Stomach smooth muscle (tissue), 2 donors: ENCODE results near the gene TMEM273.

Experiments used
- H3K27ac ChIP-seq: one replicate; pipeline ENCODE4 v1.7.0; 2013; ENCODE audit warnings: mild to moderate bottlenecking, low read length, inconsistent platforms
- H3K27me3 ChIP-seq, 2 donors: one replicate each; pipeline ENCODE4 v1.7.0; 2013; ENCODE audit warnings: low read length in 2 of 2; ENCODE audit not compliant: insufficient read depth in 2 of 2, control insufficient read depth in 1 of 2
- H3K36me3 ChIP-seq, 2 donors: one replicate each; pipeline ENCODE4 v1.7.0; 2013; ENCODE audit warnings: low read length in 2 of 2; ENCODE audit not compliant: control insufficient read depth in 2 of 2, insufficient read depth in 2 of 2
- H3K4me1 ChIP-seq: one replicate; pipeline ENCODE4 v1.7.0; 2013; ENCODE audit warnings: low read length; ENCODE audit not compliant: control insufficient read depth, insufficient read depth
- H3K4me3 ChIP-seq, 2 donors: one replicate each; pipeline ENCODE4 v1.7.0; 2013; ENCODE audit warnings: low read length in 2 of 2
- H3K9ac ChIP-seq, 2 donors: one replicate each; pipeline ENCODE4 v1.7.0; 2013; ENCODE audit warnings: low read length in 2 of 2, mild to moderate bottlenecking in 1 of 2
- H3K9me3 ChIP-seq, 2 donors: one replicate each; pipeline ENCODE4 v1.7.0; 2013; ENCODE audit warnings: low read length in 2 of 2; ENCODE audit not compliant: control insufficient read depth in 2 of 2
- donor health status: healthy.
- donor health status: Pancreatic carcinoma.

The TMEM273 gene

DNA sequence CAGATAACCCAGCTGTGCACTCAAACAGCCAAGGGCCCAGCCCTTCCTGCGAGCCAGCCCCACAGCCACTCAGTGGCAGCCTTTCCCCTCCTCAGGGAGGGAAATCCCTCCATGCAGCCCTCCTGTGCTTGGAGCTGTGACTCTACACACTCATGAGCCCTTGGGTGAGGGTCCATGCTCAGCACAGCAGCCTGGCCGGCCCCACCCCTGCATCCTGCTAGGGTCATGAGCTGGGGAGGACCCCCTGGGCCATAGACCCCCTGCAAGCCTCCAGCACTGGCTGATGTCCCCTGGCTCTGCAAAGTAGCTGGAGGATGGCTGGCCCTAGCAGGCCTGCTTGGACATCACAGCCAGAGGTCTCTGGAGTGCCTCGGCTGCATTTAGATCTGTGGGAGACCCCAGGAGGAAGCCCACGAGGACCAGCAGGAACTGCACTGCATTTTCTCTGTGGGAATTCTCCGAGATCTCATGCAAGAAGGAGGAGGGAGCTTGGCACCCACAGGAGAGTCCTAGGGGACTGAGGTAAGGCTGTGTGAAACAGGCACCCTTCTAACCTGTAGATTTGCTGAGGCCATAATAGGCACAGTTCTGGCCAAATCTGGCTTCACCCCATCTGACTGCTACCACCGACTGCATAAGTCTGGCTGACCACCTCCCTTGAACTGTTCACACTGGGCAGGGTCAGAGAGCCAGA, 17.4 kb downstream of the TMEM273 start:
- Histone ChIP-seq H3K4me1 (no peaks in the 10 kb centered on the region), H3K4me3 (no peak overlapping the region), H3K27me3 (peaks cover 0 to 2% of the 10 kb centered on the region in 2 donors), H3K9ac (no peak overlapping the region), H3K27ac (no peak overlapping the region), H3K9me3 (no peaks in the 10 kb centered on the region), H3K36me3 (no peaks in the 10 kb centered on the region)

DNA sequence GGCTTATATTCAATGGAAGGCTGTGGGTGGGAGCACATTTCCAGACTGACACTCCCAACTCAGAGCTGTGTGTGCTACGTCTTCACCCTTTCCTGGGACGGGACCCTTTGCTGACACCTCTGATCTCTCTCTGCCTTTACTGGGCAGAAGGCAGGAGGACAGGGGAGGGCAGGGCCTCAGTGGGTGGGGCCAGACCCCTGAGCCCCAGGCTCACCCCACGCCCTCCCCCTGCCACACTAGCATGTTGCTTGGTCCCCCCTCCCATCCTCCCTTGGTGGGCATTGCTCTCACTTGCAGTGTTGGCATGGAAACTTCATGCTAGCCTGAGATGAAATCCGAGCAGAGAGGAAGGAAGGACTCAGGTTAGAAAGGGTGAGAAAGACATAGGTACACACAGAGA, 18.4 kb downstream of the TMEM273 start:
- no peak overlapping the region for H3K9ac ChIP-seq
- H3K27me3 ChIP-seq, result peaks cover 0 to 1% of the 10 kb centered on the region in 2 donors
- no peak overlapping the region for H3K4me3 ChIP-seq
- H3K9me3 ChIP-seq, result no peaks in the 10 kb centered on the region
- no peaks in the 10 kb centered on the region for H3K4me1 ChIP-seq
- H3K36me3 ChIP-seq, result no peaks in the 10 kb centered on the region
- no peak overlapping the region for H3K27ac ChIP-seq

DNA sequence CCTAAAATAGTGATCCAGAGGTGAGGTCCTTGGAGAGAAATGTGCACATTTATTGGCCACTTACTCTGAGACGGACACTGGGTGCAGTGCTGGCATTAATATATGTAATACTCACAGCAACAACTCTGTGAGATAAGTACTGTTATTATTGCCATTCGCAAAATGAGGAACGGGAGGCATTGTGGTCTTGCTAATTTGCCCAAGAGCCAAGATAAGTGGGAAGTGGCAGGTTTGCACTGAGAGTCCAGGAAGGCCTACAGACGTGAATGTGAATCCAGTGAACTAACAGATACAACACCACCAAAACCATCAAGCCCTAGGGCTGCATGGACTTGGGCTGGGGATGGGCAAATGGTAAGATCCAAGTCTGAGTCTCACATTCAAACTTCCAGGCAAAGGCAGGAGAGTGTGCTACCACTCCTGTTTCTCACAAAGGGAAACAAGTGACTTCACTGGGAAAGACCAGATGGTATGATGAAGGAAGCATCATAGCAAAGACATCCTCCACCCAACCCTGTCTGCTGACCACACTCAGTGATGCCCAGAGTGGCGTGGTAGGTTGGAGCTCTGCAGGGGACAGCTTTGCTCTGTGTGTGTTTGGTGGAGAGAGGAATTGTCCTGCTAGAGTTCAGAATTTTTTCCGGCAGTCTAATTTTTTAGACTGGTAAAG, 19.2 kb downstream of the TMEM273 start:
- Histone ChIP-seq H3K4me1 (no peaks in the 10 kb centered on the region), H3K9ac (no peak overlapping the region), H3K27me3 (no peaks in the 10 kb centered on the region), H3K27ac (no peak overlapping the region), H3K9me3 (no peaks in the 10 kb centered on the region), H3K4me3 (no peak overlapping the region), H3K36me3 (no peaks in the 10 kb centered on the region)

DNA sequence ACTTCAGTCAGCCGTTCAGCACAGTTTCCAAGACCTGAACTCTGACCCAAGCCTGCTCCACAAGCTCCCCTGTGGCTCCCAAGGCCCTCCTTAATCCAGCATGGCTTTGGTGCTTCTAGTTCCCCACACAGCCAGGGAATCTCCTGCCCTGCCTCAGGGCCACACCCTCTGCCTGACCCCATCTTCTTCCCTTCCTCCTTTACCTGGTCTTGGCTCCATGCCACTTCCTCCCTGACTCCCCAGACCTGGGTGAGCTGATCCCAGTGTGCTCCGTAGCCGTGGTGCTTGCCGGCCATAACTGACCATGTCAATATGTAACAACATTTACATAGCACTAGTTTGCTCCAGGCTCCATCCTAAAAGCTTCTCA, 20.0 kb downstream of the TMEM273 start:
- H3K9me3 ChIP-seq, result no peaks in the 10 kb centered on the region
- no peaks in the 10 kb centered on the region for H3K4me1 ChIP-seq

DNA sequence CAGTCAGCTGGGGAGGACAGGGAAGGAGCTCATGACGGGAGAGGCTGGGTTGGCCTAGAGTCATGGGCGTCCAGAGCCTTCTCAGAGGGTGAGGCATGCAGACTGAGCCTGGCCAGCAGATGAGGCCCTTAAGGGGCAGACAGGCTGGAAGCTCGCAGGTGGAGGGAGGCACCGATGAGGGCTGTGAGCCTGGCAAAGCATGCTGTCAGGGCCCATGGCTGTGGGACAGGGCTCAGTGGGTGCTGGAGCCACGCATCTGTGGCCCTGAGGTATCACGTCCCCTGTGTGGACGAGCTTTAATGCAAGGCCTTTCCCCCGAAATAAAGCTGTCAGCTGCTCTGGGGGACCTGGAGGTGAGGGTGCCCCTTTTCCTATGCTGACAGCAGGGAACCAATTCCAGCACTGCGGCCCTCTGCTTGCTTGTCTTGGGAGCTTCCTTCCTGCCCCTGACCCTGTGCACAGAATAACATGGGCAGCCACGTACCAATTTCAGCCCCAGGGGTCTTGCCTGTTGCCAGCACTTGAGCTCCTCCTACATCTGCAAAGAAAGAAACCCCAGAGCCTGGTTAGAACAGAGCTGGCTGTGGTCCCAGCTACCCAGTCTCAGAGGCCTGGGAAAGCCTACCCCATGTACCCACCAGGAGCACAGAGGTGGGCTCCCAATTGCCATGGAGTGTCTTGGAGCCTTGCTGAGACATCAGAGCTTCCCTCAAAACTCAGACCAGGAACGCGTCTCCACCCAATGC, 20.6 kb downstream of the TMEM273 start:
- no peaks in the 10 kb centered on the region for H3K9me3 ChIP-seq
- no peak overlapping the region for H3K27ac ChIP-seq
- H3K27me3 ChIP-seq, result no peaks in the 10 kb centered on the region
- no peaks in the 10 kb centered on the region for H3K36me3 ChIP-seq
- no peaks in the 10 kb centered on the region for H3K4me1 ChIP-seq
- H3K9ac ChIP-seq, result no peak overlapping the region
- H3K4me3 ChIP-seq, result no peak overlapping the region

More for the DNA sequence above, 20.0 kb downstream of the TMEM273 start:
- H3K27me3 ChIP-seq, result no peaks in the 10 kb centered on the region
- no peak overlapping the region for H3K27ac ChIP-seq
- no peak overlapping the region for H3K4me3 ChIP-seq
- H3K9ac ChIP-seq, result no peak overlapping the region
- no peaks in the 10 kb centered on the region for H3K36me3 ChIP-seq

DNA sequence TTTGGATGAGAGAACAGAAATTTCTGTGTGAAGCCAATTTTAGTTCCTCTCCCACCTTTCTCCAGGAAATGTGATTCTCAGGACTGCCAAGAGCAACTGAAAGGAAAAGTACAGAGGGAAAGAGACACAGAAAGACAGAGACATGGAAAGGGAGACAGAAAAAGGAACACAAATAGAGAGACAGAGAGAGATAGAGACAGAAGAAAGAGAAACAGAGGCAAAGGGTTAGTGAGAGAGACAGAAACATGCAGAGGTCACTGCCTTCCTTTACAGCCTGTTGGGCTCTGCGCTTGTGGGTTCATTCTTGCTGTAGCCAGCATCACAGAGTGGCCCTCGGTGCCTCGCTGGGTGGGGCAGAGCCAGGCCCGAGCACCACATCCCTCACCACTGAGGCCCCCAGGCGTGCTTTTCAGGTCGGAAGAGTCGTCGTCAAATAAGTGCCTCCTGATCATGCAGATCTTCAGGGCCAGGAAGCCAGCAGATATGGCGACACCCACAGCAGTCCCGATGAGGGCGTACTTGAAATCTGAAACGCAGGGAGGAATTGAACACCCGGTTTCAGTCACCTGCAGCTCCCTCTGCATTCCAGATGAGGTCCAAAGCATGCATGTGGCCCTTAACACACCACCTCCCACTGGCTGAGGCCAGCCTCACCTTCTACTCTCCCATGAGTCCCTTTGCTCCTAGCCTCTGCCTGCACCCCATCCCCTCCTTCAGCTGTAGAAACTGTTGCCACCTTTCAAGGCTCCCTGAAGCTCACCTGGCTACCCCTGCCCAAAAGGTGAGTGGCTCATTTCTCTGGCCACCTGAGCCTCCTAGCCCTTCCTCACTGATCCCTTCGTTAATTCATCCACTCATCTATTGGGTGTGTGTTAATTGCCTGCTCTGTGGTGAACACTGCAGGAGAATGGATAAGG, 21.4 kb downstream of the TMEM273 start:
- Histone ChIP-seq H3K4me1 (no peaks in the 10 kb centered on the region), H3K9ac (no peak overlapping the region), H3K27ac (no peak overlapping the region)

DNA sequence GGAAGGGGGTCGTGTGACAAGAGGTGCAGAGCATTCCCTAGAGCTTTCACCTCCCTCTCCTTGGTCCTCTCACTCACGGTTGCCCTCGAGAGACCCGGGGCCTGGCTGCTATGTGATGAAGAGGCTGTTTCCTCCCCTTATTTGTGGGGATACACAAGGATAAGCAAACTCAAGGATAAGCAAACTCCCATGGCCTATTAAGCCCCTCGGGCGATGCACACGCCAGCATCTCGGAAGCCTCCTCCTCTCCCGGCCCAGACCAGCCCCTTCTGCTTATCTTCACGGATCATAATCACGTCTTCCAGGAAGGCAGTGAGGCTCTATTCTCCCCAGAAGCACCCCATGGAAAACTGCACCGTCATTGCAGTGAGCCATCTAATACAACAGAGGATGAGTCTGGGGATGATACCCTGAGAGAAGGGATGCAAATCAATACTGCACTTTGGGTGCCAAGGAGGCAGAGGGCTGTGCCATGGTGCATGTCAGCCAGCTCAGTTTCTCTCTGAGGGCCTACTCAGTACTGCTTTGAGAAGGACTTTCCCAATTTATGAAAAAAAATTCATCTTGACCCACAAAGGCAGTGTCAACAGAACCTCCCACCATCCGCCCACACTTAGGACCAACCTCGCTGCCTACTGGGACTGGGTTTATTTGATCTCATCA, 22.2 kb downstream of the TMEM273 start:
- no peak overlapping the region for H3K27ac ChIP-seq
- no peak overlapping the region for H3K4me3 ChIP-seq
- H3K27me3 ChIP-seq, result no peaks in the 10 kb centered on the region
- H3K4me1 ChIP-seq, result peaks cover 2% of the 10 kb centered on the region
- H3K9me3 ChIP-seq, result no peaks in the 10 kb centered on the region
- no peaks in the 10 kb centered on the region for H3K36me3 ChIP-seq
- H3K9ac ChIP-seq, result no peak overlapping the region

More for the DNA sequence above, 21.4 kb downstream of the TMEM273 start:
- H3K9me3 ChIP-seq, result no peaks in the 10 kb centered on the region
- H3K27me3 ChIP-seq, result no peaks in the 10 kb centered on the region
- H3K4me3 ChIP-seq, result no peak overlapping the region
- no peaks in the 10 kb centered on the region for H3K36me3 ChIP-seq

DNA sequence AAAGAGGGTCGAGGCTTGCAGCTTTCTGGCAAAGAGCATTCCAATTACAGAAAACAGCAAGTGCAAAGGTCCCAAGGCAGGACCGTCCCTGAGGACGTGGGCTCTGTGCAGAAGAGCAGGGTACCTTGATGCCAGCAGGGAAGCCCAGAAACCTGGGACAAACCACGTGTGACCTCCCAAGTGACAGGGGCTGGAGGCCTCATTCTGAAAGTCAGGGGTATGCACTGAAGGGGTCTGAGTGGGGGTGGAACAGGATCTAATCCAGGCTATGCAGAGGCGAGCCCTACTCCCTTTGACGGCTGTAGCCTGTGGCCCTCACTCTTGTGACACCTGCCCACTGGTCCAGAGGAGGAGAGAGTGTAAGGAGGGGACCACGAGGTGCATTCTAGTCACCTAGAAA, 22.9 kb downstream of the TMEM273 start:
- Histone ChIP-seq H3K36me3 (no peaks in the 10 kb centered on the region), H3K9ac (no peak overlapping the region), H3K4me3 (no peak overlapping the region), H3K27me3 (no peaks in the 10 kb centered on the region), H3K4me1 (peaks cover 2% of the 10 kb centered on the region), H3K27ac (no peak overlapping the region), H3K9me3 (no peaks in the 10 kb centered on the region)

DNA sequence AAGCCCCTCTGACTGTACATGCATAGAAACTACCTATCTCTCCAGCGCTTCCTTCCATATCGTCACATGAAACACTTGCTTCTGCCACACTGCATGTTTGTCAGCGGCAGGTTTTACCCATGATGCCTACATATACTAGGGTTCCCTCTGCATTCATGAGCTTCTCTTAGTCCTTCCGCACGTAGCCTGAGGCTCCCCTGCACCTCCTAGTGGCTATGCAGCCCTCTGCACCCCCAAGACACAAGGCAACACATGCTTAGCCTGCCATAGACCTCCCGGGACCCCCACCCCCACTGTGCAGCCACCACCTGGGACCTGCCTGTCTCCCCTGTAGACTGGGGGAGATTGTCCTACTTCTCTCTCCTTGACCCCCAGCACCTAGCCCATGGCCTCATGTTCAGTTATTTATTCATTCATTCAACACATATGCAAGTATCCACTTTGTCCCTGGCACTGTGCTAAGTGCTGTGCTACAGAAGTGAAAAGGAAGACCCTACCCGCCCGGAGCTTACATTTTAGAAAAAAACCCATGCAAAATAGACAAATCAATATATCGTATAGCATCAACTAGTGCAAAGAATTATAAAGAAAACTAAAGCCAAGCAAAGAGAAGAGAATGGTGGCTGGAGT, 23.5 kb downstream of the TMEM273 start:
- Histone ChIP-seq H3K36me3 (no peaks in the 10 kb centered on the region), H3K9ac (no peak overlapping the region), H3K27ac (no peak overlapping the region), H3K9me3 (no peaks in the 10 kb centered on the region), H3K4me1 (peaks cover 2% of the 10 kb centered on the region), H3K27me3 (no peaks in the 10 kb centered on the region), H3K4me3 (no peak overlapping the region)
